Mesendoderm (in vitro differentiated cells): ENCODE measurements around the gene LAMC2.

Experiments
- DNase-seq: peaks from one replicate; pipeline ENCODE4 v3.0.0; 2013
- H2AK5ac ChIP-seq: 2 replicates; pipeline ENCODE4 v1.6.1; 2013; ENCODE audit warnings: low read length, inconsistent platforms
- H2BK120ac ChIP-seq: 2 replicates; pipeline ENCODE4 v1.6.1; 2013; ENCODE audit warnings: low read depth, mild to moderate bottlenecking, low read length, moderate library complexity, mixed read lengths
- H2BK15ac ChIP-seq: replicated peaks from 2 replicates; pipeline ENCODE4 v1.6.1; 2013; ENCODE audit warnings: low read depth, mild to moderate bottlenecking, moderate library complexity
- H2BK5ac ChIP-seq: 2 replicates; pipeline ENCODE4 v1.6.1; 2013; ENCODE audit warnings: low read length, inconsistent platforms
- H3K18ac ChIP-seq: 2 replicates; pipeline ENCODE4 v1.6.1; 2013; ENCODE audit warnings: mild to moderate bottlenecking, low read length, mixed read lengths
- H3K23ac ChIP-seq: one replicate; pipeline ENCODE4 v1.6.1; 2013; ENCODE audit warnings: low read length
- H3K27ac ChIP-seq: 2 replicates; pipeline ENCODE4 v1.5.1; 2013; ENCODE audit warnings: low read depth, mild to moderate bottlenecking, inconsistent platforms, low read length, moderate library complexity
- H3K27me3 ChIP-seq: 2 replicates; pipeline ENCODE4 v1.6.1; 2013; ENCODE audit warnings: low read length, control low read depth, mild to moderate bottlenecking, inconsistent platforms; ENCODE audit not compliant: insufficient read depth, poor library complexity
- H3K36me3 ChIP-seq: 2 replicates; pipeline ENCODE4 v1.6.1; 2013; ENCODE audit warnings: low read length, inconsistent platforms; ENCODE audit not compliant: control insufficient read depth, insufficient read depth
- H3K4ac ChIP-seq: one replicate; pipeline ENCODE4 v1.6.1; 2013; ENCODE audit warnings: low read depth, mild to moderate bottlenecking, low read length, moderate library complexity
- H3K4me1 ChIP-seq: 2 replicates; pipeline ENCODE4 v1.6.1; 2013; ENCODE audit warnings: low read depth, low read length, inconsistent platforms; ENCODE audit not compliant: control insufficient read depth
- H3K4me2 ChIP-seq: 2 replicates; pipeline ENCODE4 v1.6.1; 2013; ENCODE audit warnings: low read length
- H3K4me3 ChIP-seq: 2 replicates; pipeline ENCODE4 v1.5.1; 2013; ENCODE audit warnings: mild to moderate bottlenecking, low read length
- H3K56ac ChIP-seq: one replicate; pipeline ENCODE4 v1.6.1; 2013; ENCODE audit warnings: low read length
- H3K79me1 ChIP-seq: 2 replicates; pipeline ENCODE4 v1.6.1; 2013; ENCODE audit warnings: low read length, inconsistent platforms
- H3K79me2 ChIP-seq: 2 replicates; pipeline ENCODE4 v1.6.1; 2013; ENCODE audit warnings: mild to moderate bottlenecking, low read length; ENCODE audit not compliant: control insufficient read depth, insufficient read depth
- H3K9ac ChIP-seq: 2 replicates; pipeline ENCODE4 v1.6.1; 2013; ENCODE audit warnings: low read length, inconsistent platforms
- H4K5ac ChIP-seq: one replicate; pipeline ENCODE4 v1.6.1; 2013; ENCODE audit warnings: low read length
- H4K8ac ChIP-seq: one replicate; pipeline ENCODE4 v1.6.1; 2013; ENCODE audit warnings: low read depth, mild to moderate bottlenecking, control low read depth, low read length, moderate library complexity
- WGBS: extraction: QIAGEN DNeasy Blood & Tissue Kit; methylation state at CpG from one replicate; pipeline ENCODE4 v1.1.7; 2013; ENCODE audit warnings: low lambda C conversion rate, missing lambda C conversion rate; ENCODE audit not compliant: insufficient coverage; ENCODE audit errors: extremely low coverage; 5-methylcytosine and 5-hydroxymethylcytosine counted together

Gene LAMC2

DNA sequence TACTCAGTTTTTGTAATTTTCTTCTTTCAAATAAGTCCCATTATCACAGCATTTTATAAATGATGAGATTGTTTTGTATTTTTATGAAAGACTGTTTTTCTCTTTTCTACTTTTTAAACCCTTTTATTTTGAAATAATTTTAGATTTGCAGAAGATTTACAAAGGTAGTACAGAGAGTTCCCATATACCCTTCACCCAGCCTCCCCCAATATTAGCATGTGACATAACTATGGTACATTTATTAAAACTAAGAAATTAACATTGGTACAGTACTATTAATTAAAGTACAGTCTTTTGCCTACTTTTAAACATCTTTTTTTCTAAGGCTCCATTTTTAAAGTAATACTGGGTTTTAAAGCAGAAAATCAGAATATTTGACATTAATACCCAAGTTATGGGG is 35.6 kb upstream of the LAMC2 start:
- no peak overlapping the region for H4K5ac ChIP-seq
- DNase-seq = no peak
- no peak overlapping the region for H3K18ac ChIP-seq
- H3K4me2 ChIP-seq = no peak overlapping the region
- no peak overlapping the region for H2BK120ac ChIP-seq
- H3K36me3 ChIP-seq = no peaks in the 10 kb centered on the region
- H3K27me3 ChIP-seq = no peaks in the 10 kb centered on the region
- no peak overlapping the region for H3K56ac ChIP-seq
- no peak overlapping the region for H2AK5ac ChIP-seq
- H2BK5ac ChIP-seq = no peak overlapping the region
- no peak overlapping the region for H3K23ac ChIP-seq
- no peak overlapping the region for H3K9ac ChIP-seq
- no peaks in the 10 kb centered on the region for H3K79me2 ChIP-seq
- H3K4me1 ChIP-seq = no peaks in the 10 kb centered on the region
- H3K4me3 ChIP-seq = no peak overlapping the region
- no peak overlapping the region for H3K4ac ChIP-seq
- no peaks in the 10 kb centered on the region for H3K79me1 ChIP-seq
- H2BK15ac ChIP-seq = no peak overlapping the region
- no peak overlapping the region for H3K27ac ChIP-seq
- H4K8ac ChIP-seq = no peak overlapping the region

DNA sequence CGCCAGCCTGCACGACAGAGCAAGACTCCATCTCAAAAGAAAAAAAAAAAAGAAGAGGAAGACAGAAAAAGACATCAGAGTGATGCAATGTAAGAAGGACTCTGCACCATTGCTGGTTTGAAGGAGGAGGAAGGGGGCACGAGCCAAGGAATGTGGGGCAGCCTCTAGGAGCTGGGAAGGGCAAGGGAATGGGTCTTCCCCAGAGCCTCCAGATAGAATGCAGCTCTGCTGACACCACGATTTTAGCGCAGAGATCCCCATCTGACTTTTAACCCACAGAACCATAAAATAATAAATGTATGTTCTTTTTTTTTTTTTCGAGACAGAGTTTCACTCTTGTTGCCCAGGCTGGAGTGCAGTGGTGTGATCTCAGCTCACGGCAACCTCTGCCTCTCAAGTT is 33.9 kb upstream of the LAMC2 start:
- Histone ChIP-seq H2BK5ac (no peak overlapping the region), H2BK15ac (no peak overlapping the region), H3K79me1 (no peaks in the 10 kb centered on the region), H3K4me2 (no peak overlapping the region), H3K79me2 (no peaks in the 10 kb centered on the region), H3K4me1 (no peaks in the 10 kb centered on the region), H3K56ac (no peak overlapping the region), H3K4ac (no peak overlapping the region), H3K36me3 (no peaks in the 10 kb centered on the region), H3K9ac (no peak overlapping the region), H3K27me3 (no peaks in the 10 kb centered on the region), H2AK5ac (no peak overlapping the region), H4K5ac (no peak overlapping the region), H3K23ac (no peak overlapping the region), H4K8ac (no peak overlapping the region), H3K4me3 (no peak overlapping the region), H3K18ac (no peak overlapping the region), H3K27ac (no peak overlapping the region), H2BK120ac (no peak overlapping the region)
- DNase-seq = no peak
- WGBS = no CpG with 5 or more reads among the region's 7 CpGs

DNA sequence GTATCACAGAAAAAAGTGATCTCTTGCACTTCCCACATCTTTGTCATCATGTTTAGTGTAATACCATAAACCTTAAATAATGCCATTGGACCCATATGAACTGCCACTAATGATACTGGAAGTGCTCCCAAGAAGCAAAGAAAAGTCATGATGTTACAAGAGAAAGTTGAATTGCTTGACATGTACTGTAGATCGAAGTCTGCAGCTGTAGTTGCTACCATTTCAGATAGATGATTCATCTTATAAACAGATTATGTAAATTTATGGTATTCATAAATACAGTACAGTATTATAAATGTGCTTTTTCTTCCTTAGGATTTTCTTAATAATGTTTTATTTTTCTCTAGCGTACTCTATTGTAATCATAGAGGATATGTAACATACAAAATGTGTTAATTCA is 30.1 kb upstream of the LAMC2 start:
- no peak overlapping the region for H2AK5ac ChIP-seq

DNA sequence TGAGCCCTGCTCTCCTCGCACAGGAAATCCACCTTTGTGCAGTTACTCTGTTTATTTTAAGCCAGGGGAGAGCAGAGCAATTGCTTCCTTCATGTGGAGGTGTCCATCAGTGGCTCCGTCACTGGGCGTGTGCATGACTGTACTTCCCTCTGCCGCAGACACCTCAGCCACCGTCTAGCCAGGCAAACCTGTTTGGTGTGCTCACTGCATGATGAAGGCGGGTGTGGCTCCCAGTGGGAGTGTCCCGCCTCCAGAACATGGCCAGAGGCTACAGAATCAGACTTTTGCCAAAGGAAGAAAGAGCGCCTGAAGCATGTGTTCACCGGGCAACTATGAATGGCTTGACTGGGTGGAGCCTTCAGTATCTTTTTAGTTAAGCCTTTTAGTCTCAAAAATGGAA is 26.1 kb upstream of the LAMC2 start:
- Histone ChIP-seq H3K27me3 (no peaks in the 10 kb centered on the region), H3K18ac (no peak overlapping the region), H3K4me1 (no peaks in the 10 kb centered on the region), H3K36me3 (no peaks in the 10 kb centered on the region), H3K56ac (no peak overlapping the region), H3K4ac (no peak overlapping the region), H2BK15ac (no peak overlapping the region), H2BK5ac (no peak overlapping the region), H3K23ac (no peak overlapping the region), H3K4me3 (no peak overlapping the region), H2BK120ac (no peak overlapping the region), H3K79me2 (no peaks in the 10 kb centered on the region), H4K5ac (no peak overlapping the region), H2AK5ac (no peak overlapping the region), H3K79me1 (no peaks in the 10 kb centered on the region), H3K9ac (no peak overlapping the region), H3K4me2 (no peak overlapping the region), H4K8ac (no peak overlapping the region), H3K27ac (no peak overlapping the region)
- WGBS = no CpG with 5 or more reads among the region's 9 CpGs
- DNase-seq = peak; percentile 18

More for the DNA sequence above, 30.1 kb upstream of the LAMC2 start:
- Histone ChIP-seq H3K23ac (no peak overlapping the region), H2BK5ac (no peak overlapping the region), H3K36me3 (no peaks in the 10 kb centered on the region), H4K8ac (no peak overlapping the region), H3K79me1 (no peaks in the 10 kb centered on the region), H3K79me2 (no peaks in the 10 kb centered on the region), H3K4me2 (no peak overlapping the region), H4K5ac (no peak overlapping the region), H3K4me3 (no peak overlapping the region), H2BK15ac (no peak overlapping the region), H3K18ac (no peak overlapping the region), H3K9ac (no peak overlapping the region), H3K27me3 (no peaks in the 10 kb centered on the region), H2BK120ac (no peak overlapping the region), H3K27ac (no peak overlapping the region), H3K4me1 (no peaks in the 10 kb centered on the region), H3K56ac (no peak overlapping the region), H3K4ac (no peak overlapping the region)
- no CpG with 5 or more reads among the region's 2 CpGs for WGBS
- DNase-seq = no peak

DNA sequence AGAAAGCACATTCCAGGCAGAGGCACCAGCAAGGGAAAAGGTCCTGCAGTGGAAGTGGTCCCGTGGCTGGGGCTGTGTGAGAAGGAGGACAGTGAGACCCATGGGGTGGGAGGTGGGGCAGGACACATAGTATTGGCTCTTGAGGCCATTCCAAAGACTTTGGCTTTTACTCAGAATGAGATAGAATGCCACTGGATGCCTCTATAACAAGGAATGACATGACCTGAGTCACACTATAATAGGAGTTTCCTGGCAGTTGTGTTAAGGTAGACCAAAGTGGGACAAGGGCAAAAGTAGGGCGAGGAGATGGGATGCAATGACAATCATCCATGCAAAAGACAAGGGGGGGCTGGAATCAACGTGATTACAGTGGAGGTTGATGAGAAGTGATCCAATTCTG is 24.7 kb upstream of the LAMC2 start:
- H3K27me3 ChIP-seq = no peaks in the 10 kb centered on the region
- H3K18ac ChIP-seq = no peak overlapping the region
- H2BK120ac ChIP-seq = no peak overlapping the region
- H3K79me1 ChIP-seq = no peaks in the 10 kb centered on the region
- no peak overlapping the region for H3K27ac ChIP-seq
- H3K4me1 ChIP-seq = no peaks in the 10 kb centered on the region
- no peak overlapping the region for H3K56ac ChIP-seq
- H2BK15ac ChIP-seq = no peak overlapping the region
- no peaks in the 10 kb centered on the region for H3K79me2 ChIP-seq
- no peak for DNase-seq
- H3K4ac ChIP-seq = no peak overlapping the region
- no peak overlapping the region for H3K4me3 ChIP-seq
- no peak overlapping the region for H3K23ac ChIP-seq
- no CpG with 5 or more reads among the region's 3 CpGs for WGBS
- H3K36me3 ChIP-seq = no peaks in the 10 kb centered on the region
- no peak overlapping the region for H3K9ac ChIP-seq
- H2BK5ac ChIP-seq = no peak overlapping the region
- H4K8ac ChIP-seq = no peak overlapping the region
- no peak overlapping the region for H3K4me2 ChIP-seq
- H2AK5ac ChIP-seq = no peak overlapping the region
- H4K5ac ChIP-seq = no peak overlapping the region

DNA sequence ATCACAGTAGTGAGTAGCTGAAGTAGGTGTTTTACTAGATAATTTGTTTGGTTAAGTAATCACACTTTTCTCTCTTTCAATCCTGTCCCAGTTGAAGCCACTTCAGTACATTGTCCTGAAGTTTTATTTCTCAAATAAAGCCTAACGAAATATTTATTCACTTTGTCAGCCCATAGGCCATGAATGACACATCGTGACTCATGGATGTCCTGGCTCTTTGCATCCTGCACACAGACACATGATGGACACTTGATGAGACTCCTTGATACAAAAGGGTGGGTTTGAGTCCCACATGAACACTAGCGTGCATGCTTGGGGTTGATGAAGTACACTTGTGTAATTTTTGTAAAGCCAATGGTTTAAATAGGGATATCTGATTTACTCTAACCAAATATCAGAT is 22.7 kb upstream of the LAMC2 start:
- no peak overlapping the region for H2BK120ac ChIP-seq
- H3K18ac ChIP-seq = no peak overlapping the region
- DNase-seq = no peak
- no peak overlapping the region for H2AK5ac ChIP-seq
- H3K79me1 ChIP-seq = no peaks in the 10 kb centered on the region
- no peak overlapping the region for H3K4me3 ChIP-seq
- no peak overlapping the region for H3K4me2 ChIP-seq
- H2BK5ac ChIP-seq = no peak overlapping the region
- H4K8ac ChIP-seq = no peak overlapping the region
- no peak overlapping the region for H3K23ac ChIP-seq
- no peak overlapping the region for H3K27ac ChIP-seq
- H3K79me2 ChIP-seq = no peaks in the 10 kb centered on the region
- no peak overlapping the region for H3K56ac ChIP-seq
- no peaks in the 10 kb centered on the region for H3K27me3 ChIP-seq
- H2BK15ac ChIP-seq = no peak overlapping the region
- no peak overlapping the region for H3K9ac ChIP-seq
- H4K5ac ChIP-seq = no peak overlapping the region
- H3K36me3 ChIP-seq = no peaks in the 10 kb centered on the region
- H3K4me1 ChIP-seq = no peaks in the 10 kb centered on the region
- no peak overlapping the region for H3K4ac ChIP-seq
- WGBS = no CpG with 5 or more reads among the region's 3 CpGs
